Peyer's patch (tissue), 4 donors: Measurements from ENCODE around the gene SRP19.

Experiments
- CTCF ChIP-seq, 6 experiments: fragments of 450-650 bp in 4 of 6; fragments of 200-600 bp in 2 of 6; sonication (generic) in 1 of 6; IDR thresholded peaks; one replicate each; pipeline ENCODE4 v1.5.1; 2017 to 2019; ENCODE audit warnings: antibody characterized with exemption in 6 of 6, mild to moderate bottlenecking in 3 of 6, moderate library complexity in 1 of 6
- POLR2A ChIP-seq, 2 donors: fragments of 450-650 bp; IDR thresholded peaks; one replicate each; pipeline ENCODE4 v1.5.1; 2017; ENCODE audit warnings: antibody characterized with exemption in 2 of 2, mild to moderate bottlenecking in 2 of 2, moderate library complexity in 2 of 2

GRCh38 chr5:112918679-112919078 lies 57.6 kb downstream of the SRP19 start:
- TF ChIP-seq CTCF (IDR thresholded peaks at IDR 0.05) (no peak), POLR2A (IDR thresholded peaks at IDR 0.05) (no peak)
